HG02884 (cell line): ENCODE data around the gene TMEM184A.

Experiments
- ATAC-seq: cut with Tn5 transposase; IDR thresholded peaks from one replicate; pipeline ENCODE4 v1.9.1; 2021; ENCODE audit warnings: mild to moderate bottlenecking, moderate library complexity; ENCODE audit not compliant: unreplicated experiment

Gene TMEM184A

DNA sequence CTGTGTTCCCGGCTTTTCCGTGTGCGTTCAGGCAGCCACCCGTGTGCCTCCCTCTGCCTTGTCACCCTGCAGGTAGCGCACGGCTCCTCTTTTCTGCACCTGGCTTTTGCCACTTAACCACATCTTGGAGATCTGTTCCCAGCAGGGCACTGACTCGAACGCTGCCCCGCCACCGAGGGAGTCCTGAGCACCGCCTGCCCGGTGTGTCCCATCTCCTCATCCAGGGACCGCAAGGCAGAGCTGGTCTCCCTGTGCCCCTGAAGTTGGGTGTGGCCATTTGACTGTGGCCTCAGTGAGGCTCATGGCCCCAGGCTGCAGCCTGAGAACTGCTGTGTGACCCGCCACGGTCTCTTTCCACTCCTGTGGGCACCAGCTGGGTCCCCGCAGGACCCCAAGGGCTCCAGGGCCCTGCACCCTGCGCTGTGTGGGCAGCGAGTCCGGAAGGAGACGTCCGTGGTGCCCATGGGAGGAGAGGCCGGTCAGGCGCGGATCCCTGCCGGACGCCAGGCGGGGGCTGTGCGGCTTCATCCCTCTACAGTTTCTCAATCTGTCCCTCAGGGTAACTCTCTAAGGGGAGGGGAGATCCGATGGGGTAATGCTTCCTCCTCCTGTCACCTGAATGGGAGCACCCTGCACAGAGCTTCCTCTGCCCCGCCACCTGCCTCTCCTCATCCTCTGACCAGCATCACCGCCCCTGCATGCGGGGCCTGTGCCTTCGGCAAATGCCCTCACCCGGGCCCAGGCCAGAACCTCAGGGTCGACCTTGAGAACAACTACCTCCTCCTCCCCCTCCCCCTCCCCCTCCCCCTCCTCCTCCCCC is 50.1 kb downstream of the TMEM184A start:
- ATAC-seq = no peak

DNA sequence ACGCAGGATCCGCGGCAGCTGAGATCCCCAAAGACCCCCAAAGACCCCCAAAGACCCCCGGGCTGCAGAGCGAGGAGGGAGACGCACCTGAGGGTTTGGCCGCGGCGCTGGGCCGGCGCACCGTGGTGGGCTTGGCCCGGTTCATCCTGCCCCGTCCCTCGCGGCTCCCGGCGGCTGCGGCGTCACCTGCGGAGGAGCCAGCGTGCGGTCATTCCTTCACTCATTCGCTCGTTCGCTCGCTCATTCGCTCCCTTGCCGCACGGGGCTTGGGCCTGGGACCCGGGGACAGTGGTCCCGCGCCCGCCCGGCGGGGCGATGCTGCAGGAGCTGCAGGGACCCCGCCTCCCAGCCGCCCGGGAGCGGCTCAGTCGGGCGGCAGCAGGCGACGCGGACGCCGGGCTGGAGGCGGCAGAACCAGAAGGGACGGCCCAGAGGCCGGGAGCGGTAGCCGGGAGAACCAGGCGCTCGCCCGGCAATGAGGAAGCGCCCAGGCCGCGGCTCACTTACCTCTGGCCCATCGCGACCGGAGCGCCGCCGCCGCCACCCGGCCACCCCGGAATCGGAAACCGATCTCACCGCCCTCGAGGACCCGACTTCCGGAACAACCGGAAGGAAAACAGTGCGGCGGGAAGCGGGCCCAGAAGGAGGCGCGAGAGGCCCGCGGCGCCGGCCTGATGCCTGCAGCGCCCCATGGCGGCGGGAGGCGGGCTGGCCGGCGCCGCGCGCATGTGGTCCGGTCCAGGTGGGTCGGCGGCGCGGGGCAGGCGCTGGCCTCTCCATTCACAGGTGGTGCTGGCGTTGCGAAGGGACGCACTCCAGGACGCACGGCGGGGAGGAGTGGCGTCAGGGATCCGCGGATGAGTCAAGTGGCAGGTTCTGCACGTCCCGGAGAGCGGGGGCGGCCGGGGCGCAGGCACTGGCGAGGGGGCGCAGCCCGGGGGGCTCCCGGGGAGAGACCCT is 51.9 kb downstream of the TMEM184A start, which contains the start of gene INTS1:
INTS1 (minus strand) TSS at position 574 of the 960 bp plus-strand sequence; CDS start at position 145, 429 bp downstream.
- ATAC-seq = peak; percentile 74

DNA sequence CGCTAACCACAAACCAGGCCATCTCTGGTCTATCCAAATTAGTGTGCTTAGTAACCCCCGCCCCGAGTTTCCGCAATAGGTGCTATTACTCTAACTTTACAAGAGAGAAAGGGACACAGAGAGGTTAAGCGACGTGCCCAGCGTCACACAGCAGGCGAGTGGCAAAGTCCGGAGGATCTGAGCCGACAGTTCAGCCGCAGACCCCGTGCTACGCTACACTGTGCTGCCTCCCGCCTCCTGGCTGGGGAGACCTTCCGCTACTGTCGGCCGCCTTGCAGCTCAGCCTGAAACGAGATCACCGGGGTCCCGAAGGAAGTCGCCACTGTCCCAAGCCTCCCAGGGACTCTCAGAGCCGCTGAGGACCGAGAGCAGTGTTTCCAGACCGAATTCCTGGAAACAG is 52.6 kb downstream of the TMEM184A start:
- no peak for ATAC-seq

DNA sequence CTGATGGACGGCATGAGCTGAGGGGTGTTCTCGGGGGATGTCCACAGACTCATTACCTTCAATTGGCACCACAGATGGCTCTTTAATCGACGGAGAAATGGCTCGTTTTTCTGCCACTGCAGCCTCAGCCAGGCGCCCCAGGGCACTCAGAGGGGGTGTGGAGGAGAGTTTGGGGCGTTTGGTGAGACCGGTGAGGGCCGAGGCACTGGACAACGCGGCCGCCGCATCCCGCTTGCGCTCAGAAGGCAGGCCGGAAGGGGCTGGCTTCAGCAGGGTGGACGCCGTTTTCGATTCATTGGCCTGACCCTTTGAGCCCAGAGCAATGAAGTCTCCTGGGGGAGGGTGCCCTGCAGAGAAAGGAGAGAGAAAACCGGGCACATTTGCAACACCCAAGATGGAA is 53.2 kb downstream of the TMEM184A start:
- ATAC-seq = no peak

DNA sequence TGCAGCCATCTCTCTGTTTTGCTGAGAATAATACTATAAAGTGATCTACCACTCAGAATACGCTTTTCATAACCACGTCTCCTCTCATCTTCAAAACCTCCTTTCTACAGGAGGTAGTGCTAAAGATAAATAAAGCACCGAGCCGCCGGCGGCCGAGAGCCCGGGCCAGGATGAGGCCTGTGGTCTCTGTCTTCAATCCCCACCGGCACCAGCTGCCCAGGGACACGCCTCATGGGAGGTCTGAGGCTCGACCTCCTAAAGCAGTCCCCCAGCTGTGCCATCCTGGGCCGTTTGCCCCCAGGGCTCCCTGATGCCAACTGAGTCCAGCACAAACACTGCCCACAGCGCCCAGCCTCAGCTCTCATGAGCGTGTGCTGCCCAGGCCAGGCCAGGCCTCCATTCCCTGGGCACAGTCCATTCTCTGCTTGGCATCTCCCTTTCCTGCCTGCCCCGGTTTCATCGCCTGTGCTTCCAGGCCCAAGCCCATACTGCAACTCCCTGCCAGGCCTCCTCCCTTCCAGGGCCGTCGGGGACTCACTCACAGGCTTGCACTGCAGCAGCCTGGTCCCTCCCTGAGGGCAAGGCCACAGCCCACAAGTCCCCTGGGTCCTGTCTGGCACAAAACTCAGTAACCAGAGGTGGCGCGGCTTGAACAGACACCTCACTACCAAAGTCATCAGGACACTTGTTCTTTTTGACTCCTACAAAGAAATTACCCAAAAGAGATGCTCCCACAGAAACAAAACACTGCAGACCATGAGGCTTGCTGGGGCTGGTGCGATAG is 54.3 kb downstream of the TMEM184A start:
- ATAC-seq = no peak

DNA sequence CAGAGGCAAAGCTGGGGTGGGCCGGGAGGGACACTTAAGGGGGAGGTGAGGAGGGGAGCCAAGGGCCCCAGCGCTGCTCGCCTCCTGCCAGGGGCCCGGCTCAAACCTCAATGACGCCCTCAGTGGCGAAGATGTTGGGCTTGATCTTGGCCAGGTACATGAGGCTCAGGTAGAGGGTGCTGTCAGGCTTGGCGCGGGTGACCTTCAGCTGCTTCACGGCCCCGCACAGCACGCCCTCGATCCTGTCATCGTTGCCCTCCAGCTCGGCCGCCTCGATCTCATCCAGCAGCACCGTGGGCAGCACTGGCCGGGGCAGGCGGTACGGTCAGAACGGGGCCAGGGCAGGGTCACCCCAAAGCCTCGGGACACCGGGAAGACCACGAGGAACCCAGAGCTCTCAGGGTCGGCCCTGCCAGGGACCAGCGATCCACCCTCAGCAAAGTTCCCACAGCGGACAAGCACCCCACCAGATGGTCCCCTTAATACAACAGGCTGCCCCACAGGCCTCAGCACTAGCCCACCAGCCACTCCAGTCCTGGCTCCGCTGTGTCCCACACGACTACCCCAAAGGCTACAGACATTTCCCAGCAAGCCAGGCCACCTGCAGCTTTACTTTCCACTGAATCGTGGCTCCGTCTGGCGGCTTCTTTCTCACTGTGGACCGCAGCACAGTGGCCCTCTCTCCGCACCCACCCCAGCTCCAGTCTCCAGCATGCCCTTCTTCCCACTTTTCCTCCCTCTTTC is 55.8 kb downstream of the TMEM184A start:
- ATAC-seq = no peak

DNA sequence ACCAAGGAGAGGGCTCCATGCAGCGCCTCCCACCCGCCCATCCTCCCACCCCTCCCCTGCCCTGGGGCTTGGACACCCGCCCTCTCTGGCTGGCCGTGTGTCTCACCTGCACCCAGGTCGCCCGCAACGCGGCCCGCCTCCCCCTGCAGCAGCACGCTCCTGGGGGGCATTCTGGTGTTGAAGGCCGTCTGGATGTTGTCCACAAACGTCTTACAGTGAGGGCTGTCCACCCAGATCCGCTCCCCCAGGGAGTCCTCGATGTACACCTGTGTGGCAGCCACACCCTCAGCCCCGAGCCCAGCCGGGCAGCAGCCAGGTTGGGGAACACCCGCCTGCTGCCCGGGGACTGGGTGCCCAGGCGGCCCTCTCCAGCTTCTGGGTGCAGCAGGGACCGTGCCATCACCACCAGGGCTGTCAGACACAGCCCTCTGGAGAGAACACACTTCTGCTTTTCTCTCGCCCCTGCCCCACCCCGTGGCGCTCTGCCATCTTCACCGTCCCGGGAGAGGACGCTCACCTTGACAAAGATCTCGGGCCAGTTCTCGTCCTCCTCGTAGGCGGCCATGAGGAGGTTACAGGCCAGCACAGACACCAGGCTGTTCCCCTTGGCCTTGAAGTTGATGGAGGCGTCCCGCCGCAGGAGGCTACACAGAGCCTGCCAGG is 56.5 kb downstream of the TMEM184A start:
- no peak for ATAC-seq

DNA sequence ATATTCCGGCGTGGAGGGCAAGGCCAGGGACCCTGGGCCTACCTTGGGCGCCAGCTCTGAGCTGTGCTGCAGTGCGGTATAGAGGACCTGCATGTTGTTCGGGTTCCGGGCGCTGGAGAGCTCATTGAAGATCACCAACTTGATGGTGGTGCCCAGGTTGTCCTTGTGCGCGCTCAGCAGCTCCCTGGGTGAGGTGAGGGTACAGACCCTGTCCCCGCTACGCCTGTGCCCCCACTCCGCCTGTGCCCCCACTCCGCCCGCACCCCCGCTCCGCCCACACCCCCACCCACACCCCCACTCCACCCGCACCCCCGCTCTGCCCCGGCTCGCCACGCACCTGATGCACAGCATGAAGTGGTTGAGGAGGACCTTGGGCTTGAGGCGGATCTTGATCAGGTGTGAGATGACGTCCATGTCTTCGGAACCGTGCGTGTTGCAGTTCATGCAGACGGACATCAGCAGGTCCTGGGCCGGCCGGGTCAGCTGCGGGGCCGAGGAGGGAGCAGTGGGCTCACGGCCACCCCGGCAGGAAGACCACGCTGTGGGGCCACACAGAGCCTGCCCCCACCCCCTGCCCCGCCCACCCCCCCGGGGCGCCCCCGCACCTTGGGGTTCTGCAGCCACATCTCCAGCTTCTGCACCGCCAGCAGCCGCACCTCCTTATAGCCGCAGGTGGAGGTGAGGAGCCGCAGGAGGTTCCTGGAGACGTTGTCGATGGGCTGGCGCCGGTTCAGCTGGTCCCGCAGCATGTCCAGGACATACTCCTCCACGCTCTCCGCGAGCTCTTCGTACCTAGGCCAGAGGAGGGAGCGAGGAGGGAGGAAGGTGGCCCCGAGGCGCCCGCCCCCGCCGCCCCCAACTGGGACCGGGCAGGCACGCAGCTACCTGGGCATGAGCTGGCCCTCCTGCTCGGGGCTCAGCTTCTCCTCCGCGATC is 57.4 kb downstream of the TMEM184A start:
- no peak for ATAC-seq

DNA sequence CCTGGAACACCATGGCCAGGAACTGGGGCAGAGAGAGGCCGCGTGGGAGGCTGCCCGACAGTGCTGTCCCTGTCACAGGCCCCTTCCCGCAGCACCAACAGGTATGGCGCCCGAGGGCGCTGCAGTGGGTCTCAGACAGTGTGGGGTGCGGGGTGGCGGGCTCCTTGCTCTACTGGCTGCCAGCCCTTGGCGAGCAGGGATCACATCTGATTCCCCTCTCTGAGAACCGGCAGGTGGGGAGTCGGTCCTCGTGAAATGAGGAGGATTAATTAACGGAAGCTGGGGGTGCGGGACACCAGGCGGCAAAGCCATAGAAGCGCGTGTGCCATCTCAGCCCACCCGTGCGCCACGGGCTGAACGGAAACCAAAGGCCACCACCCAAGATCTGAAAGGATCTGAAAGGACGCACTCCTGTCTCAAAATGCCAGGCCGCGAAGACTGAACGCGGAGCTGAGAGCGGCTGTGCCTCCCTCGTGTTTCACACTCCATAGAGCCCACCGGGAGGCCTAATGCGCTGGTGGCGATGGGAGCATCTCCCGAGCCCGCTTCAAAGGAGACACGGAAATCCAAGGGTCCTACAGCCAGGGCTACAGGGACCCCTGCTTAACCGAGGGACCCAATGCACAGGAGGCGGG is 58.6 kb downstream of the TMEM184A start:
- no peak for ATAC-seq

DNA sequence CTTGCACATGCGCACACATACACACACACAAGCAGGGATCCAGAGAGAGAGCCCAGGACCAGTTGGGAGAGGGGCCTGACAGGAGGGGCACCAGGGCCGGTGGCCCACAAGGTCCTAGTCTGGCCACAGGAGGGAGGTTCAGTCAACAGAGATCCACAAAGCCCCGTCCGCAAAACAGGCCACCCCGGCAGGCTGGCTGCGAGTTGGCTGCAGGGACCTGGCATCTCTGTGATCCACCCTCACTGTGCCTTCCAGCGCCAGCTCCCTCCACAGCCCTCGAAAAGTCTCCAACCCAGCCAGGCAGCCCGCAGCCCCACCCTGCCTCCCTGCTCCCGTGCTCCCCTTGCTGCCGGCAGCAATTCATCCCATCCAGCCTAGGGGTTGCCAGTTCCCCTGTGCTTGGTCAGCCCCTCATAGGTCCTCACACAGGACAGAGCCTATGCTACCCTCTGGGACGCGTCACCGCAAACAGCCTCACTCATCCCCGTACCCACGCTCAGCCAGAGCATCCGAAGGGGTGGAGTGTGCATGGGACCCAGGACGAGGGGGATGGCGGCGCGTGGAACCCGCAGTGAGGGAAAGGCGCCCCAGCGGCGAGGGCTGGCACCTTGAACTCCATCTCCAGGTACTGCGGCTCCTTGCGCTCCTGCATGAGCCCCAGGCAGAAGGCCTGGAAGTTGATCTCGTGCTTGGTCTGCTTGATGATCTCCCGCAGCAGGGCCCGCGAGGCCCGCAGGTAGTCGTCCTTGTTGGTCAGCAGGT is 59.3 kb downstream of the TMEM184A start:
- no peak for ATAC-seq

DNA sequence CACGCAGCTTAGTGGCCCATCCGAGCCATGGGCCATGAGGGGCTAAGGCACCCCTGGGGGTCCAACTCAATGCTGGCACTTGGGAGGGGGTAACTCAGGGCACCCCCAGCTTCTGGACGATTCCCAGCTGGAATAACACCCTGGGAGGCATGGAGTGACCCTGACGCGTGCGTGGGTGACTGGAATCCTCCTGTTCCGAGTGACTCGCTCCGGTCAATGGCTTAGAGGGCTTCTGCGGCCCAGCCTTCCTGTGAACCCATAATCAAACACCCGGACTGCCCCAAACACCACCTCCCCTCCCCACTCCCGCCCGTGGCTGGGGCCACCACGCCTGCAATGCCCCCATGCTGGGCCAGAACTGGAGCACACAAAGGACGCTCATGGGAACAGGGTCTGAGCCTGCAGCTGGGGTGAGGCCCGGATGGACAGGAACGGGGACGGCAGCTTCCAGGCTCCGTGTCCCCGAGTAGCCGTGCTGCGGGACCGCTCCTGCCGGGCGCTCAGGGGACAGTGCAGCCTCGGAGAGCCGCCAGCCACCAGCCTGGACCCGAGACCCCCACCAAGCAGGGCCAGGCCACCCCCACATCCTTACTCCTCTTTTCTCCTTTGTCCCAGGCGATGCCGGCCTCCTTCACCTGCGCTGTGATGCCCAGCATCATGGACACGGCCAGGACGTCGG is 60.3 kb downstream of the TMEM184A start:
- ATAC-seq = no peak

DNA sequence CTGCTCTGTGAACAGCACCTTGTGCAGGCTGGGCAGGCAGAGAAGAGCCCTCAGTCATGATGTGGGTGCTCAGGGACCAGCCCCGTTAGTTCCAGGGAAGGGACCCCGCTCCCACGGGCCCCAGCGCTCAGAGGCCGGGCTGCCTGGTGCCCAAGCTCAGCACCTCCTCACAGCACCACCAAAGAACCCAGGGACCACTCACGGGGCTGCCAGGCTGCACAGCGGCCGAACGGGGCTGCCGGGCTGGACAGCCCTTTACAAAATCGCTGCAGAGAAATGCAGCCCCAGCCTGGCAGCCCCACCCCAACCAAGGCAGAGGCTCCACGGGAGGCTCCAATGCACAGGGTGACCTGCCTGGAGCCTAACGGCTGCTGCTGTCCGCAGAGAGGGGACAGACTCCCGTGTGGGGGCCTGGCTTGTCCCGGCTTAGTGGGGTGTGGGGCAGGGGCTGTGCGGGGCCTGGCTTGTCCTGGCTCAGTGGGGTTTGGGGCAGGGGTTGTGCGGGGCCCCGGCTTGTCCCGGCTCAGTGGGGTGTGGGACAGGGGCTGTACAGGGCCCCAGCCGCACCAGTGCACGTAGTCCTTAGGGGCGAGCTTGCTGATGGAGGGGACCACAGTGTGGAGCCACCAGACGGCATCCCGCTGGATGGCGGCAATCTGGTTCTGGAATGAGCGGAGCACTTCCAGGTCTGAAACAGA is 61.0 kb downstream of the TMEM184A start:
- no peak for ATAC-seq

DNA sequence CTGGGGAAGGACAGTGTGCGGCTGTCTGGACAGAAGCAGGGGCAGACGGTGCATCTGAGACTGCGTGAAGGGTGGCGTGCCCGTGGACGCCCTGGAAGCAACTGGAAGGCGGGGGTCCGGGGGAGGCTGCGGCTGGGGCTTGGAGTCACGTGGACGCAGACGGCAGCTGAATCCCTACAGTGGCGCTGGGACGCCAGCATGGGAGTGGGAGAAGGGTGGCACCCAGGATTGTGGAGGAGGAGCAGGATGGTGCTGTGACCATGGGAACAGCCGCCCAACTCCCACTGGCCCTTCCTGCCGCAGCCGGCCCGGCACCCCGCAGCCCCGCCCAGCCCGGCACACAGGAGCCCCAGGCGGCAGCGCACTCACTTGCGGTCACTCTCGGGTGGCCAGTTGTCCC is 61.6 kb downstream of the TMEM184A start:
- ATAC-seq = no peak

DNA sequence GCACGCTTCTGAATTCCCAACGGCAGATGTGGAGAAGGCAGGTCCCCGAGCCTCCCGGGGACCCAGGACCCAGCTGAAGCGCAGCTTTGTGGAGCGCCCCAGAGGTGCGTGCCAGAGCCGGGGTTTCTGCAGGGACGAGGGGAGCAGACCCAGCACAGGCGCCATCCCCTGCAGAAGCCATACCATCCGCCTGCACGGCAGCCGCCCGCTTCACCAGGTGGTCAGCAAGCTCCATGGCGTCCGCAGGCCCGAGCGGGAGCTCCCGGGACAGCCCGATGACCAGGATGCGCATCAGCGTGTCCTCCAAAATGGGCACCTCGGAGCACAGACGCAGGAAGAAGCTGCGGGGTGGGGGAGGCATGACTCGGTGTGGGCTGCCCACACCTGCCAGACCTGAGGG is 62.4 kb downstream of the TMEM184A start:
- no peak for ATAC-seq

DNA sequence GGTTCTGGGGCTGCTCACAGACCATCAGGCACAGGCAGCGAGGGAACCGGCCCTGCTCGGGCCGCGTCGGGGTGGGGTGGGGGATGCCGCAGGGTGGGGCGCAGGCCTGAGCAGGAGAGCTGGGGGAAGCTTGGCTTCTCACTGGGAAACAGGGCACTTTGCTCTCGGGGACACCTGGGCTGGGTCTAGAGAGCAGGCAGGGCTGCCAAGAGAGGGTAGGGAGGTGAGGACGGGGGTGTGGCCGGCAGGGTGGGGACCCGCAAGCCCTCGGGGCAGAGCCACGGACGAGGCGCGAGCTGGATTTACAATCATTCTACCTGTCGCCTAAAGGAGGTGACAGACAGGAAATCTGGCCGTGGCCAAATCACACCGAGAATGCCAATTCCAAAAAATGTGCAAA is 62.9 kb downstream of the TMEM184A start:
- no peak for ATAC-seq

DNA sequence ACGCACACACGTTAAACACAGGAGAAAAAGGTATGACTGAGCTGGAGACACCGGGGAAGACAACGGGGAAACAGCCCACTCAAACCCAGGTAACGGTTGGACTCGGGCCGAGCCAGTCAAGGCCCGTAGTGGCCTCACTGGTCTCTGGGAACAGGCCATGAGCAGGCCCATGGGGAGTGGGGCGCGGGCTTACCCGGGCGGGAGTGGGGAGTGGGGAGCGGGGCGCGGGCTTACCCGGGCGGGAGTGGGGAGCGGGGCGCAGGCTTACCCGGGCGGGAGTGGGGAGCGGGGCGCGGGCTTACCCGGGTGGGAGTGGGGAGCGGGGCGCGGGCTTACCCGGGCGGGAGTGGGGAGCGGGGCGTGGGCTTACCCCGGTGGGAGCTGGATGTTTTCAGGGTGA is 63.4 kb downstream of the TMEM184A start:
- ATAC-seq = no peak
